Progenitor cell of endocrine pancreas (in vitro differentiated cells): ENCODE results near the gene FXYD4. TPM values are rescaled to one million over a fixed set of nuclear protein-coding genes. Genes with fewer than 3 reads are reported as not detected.
A peak's percentile ranks its signal among the peaks of the same experiment; 100 is the strongest.

Experiments used
- DNase-seq: peaks from one replicate; pipeline ENCODE4 v3.0.0; 2021; ENCODE audit warnings: low spot score; ENCODE audit not compliant: unreplicated experiment
- H3K27ac Mint-ChIP-seq: 2 replicates; pipeline ENCODE4 v1.8.0; 2021; ENCODE audit warnings: mild to moderate bottlenecking, moderate library complexity, mixed read lengths
- H3K27me3 Mint-ChIP-seq: 2 replicates; pipeline ENCODE4 v1.8.0; 2021; ENCODE audit warnings: mixed read lengths
- H3K36me3 Mint-ChIP-seq: 2 replicates; pipeline ENCODE4 v1.8.0; 2022; ENCODE audit warnings: mixed read lengths; ENCODE audit not compliant: insufficient read depth
- H3K4me1 Mint-ChIP-seq: 2 replicates; pipeline ENCODE4 v1.8.0; 2021; ENCODE audit warnings: low read depth, mixed read lengths
- H3K4me3 Mint-ChIP-seq: 2 replicates; pipeline ENCODE4 v1.8.0; 2021; ENCODE audit warnings: low read depth, mild to moderate bottlenecking, moderate library complexity, mixed read lengths
- H3K9me3 Mint-ChIP-seq: 2 replicates; pipeline ENCODE4 v1.8.0; 2021; ENCODE audit warnings: low read depth, mixed read lengths
- CTCF ChIP-seq: fragments of 200-600 bp; sonication (generic); IDR thresholded peaks from one replicate; pipeline ENCODE4 v1.5.0; 2021; ENCODE audit warnings: antibody characterized with exemption, mild to moderate bottlenecking; ENCODE audit not compliant: unreplicated experiment
- total RNA-seq: library from RNA; stranded (reverse); gene quantifications from 2 replicates; pipeline ENCODE4 v1.2.1, GENCODE V29; 2021

The FXYD4 gene
- total RNA-seq, 1 donor from 2014 or later = not detected

- H3K27ac Mint-ChIP-seq = peak overlapping the region; percentile 87
These were observed 27.5 kb downstream of the FXYD4 start for GRCh38 chr10:43398939-43399319.

GRCh38 chr10:43399320-43400310 is 28.2 kb downstream of the FXYD4 start:
- H3K36me3 Mint-ChIP-seq = peaks cover 6% of the 10 kb centered on the region
- TF ChIP-seq CTCF = no peak
- no peak overlapping the region for H3K4me3 Mint-ChIP-seq
- no peaks in the 10 kb centered on the region for H3K27me3 Mint-ChIP-seq
- no peak for DNase-seq
- no peaks in the 10 kb centered on the region for H3K9me3 Mint-ChIP-seq
- H3K4me1 Mint-ChIP-seq = peaks cover 41% of the 10 kb centered on the region
- peak overlapping the region; percentile 87 for H3K27ac Mint-ChIP-seq

More at GRCh38 chr10:43398939-43399319, 27.5 kb downstream of the FXYD4 start:
- Mint-ChIP-seq H3K27me3 (no peaks in the 10 kb centered on the region), H3K4me1 (peaks cover 41% of the 10 kb centered on the region), H3K9me3 (no peaks in the 10 kb centered on the region), H3K36me3 (peaks cover 7% of the 10 kb centered on the region), H3K4me3 (no peak overlapping the region)
- no peak for TF ChIP-seq CTCF
- DNase-seq = no peak

- peak overlapping the region; percentile 11 for H3K27ac Mint-ChIP-seq
- no peak overlapping the region for H3K4me3 Mint-ChIP-seq
- no peaks in the 10 kb centered on the region for H3K9me3 Mint-ChIP-seq
- DNase-seq = no peak
- H3K27me3 Mint-ChIP-seq = no peaks in the 10 kb centered on the region
- H3K36me3 Mint-ChIP-seq = peaks cover 6% of the 10 kb centered on the region
- no peak for TF ChIP-seq CTCF
- peaks cover 37% of the 10 kb centered on the region for H3K4me1 Mint-ChIP-seq
These were observed 30.2 kb downstream of the FXYD4 start for GRCh38 chr10:43401627-43402026.

GRCh38 chr10:43402176-43402575 is 30.7 kb downstream of the FXYD4 start:
- Mint-ChIP-seq H3K27me3 (no peaks in the 10 kb centered on the region), H3K27ac (peak overlapping the region; percentile 33), H3K4me3 (no peak overlapping the region), H3K9me3 (no peaks in the 10 kb centered on the region), H3K4me1 (peaks cover 36% of the 10 kb centered on the region), H3K36me3 (peaks cover 6% of the 10 kb centered on the region)
- TF ChIP-seq CTCF = no peak
- DNase-seq = no peak

GRCh38 chr10:43402880-43403452 is 31.5 kb downstream of the FXYD4 start:
- peaks cover 6% of the 10 kb centered on the region for H3K36me3 Mint-ChIP-seq
- DNase-seq = no peak
- H3K9me3 Mint-ChIP-seq = no peaks in the 10 kb centered on the region
- H3K4me3 Mint-ChIP-seq = no peak overlapping the region
- H3K27ac Mint-ChIP-seq = peak overlapping the region; percentile 67
- no peaks in the 10 kb centered on the region for H3K27me3 Mint-ChIP-seq
- H3K4me1 Mint-ChIP-seq = peaks cover 31% of the 10 kb centered on the region
- no peak for TF ChIP-seq CTCF
